Activated T-helper 2 cell treated with anti-CD3 and anti-CD28 coated beads, Interferon-gamma antibody, Interleukin-2, Interleukin-4, amounts not matched to agents 10 μg/mL and 5 μg/mL and 100 μg/mL, durations not matched to agents 14 hours and 24 hours and 36 hours (primary cell): ENCODE results near the gene EFCAB12. TPM values are rescaled to one million over a fixed set of nuclear protein-coding genes. Genes with fewer than 3 reads are reported as not detected.

Experiments used
- DNase-seq: peaks from one replicate; pipeline ENCODE4 v3.0.0; 2021; ENCODE audit warnings: low spot score
- H3K27ac Mint-ChIP-seq: one replicate; pipeline ENCODE4 v1.8.0; 2021; ENCODE audit warnings: mixed read lengths
- H3K27me3 Mint-ChIP-seq: one replicate; pipeline ENCODE4 v1.8.0; 2021; ENCODE audit warnings: low read depth, mixed read lengths
- H3K36me3 Mint-ChIP-seq: one replicate; pipeline ENCODE4 v1.8.0; 2021; ENCODE audit warnings: low read depth, mixed read lengths
- H3K4me1 Mint-ChIP-seq: one replicate; pipeline ENCODE4 v1.8.0; 2021; ENCODE audit warnings: low read depth, mixed read lengths
- H3K4me3 Mint-ChIP-seq: one replicate; pipeline ENCODE4 v1.8.0; 2021; ENCODE audit warnings: low read depth, mild to moderate bottlenecking, moderate library complexity, mixed read lengths
- H3K9me3 Mint-ChIP-seq: one replicate; pipeline ENCODE4 v1.8.0; 2021; ENCODE audit warnings: mixed read lengths
- intact Hi-C: fragments of 100-400 bp; cut with micrococcal nuclease; formaldehyde crosslinking; loops from one replicate; pipeline ENCODE4 v1.15.1; 2023
- total RNA-seq: library from RNA; stranded (reverse); gene quantifications from 2 replicates; pipeline ENCODE4 v1.2.3, GENCODE V29; 2022

EFCAB12 gene
- total RNA-seq, 1 donor from 2014 or later: 0.25 TPM

DNA sequence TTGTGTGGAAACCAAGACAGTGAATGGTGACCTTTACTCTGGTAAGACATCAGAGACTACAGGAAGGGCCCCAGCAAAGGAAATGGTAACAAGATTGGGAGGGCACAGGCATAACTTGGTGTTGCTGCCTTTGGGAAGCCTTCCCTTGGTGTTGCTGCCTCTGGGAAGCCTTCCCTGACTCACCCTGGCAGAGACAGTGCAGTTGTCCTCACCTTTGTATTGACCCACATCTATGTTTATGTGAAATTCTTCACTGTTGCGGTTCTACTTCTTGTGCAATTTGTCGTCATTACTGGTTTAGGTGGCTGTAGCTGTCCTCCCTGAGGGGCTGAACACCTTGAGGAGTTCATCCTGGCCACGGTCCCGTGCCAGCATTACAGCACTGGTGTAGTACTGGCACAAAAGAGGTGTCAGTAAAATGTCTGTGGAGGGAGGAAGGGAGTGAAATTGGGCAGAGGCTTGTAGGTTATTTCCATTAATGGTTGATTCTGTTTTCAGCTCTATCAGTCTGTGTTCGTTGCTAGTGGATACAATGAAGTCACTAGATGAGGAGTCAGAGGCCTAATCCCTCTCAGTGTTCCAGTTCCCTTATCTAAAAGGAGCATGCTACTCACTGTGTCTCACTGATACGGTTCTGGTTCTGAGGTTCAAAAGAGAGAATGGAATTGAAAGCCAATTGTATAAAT lies 33.2 kb upstream of the EFCAB12 start:
- Mint-ChIP-seq H3K4me3 (no peak overlapping the region), H3K9me3 (no peaks in the 10 kb centered on the region), H3K27ac (peak overlapping the region; percentile 74), H3K27me3 (no peaks in the 10 kb centered on the region), H3K4me1 (peaks cover 19% of the 10 kb centered on the region), H3K36me3 (peaks cover 10% of the 10 kb centered on the region)
- intact Hi-C loops: loop anchor here (2.0 kb wide), 1 partner anchor 21 kb away; the partner anchor contains the start of gene IFT122
- DNase-seq: no peak

- H3K4me3 Mint-ChIP-seq: no peak overlapping the region
- H3K9me3 Mint-ChIP-seq: no peaks in the 10 kb centered on the region
- peak overlapping the region; percentile 74 for H3K27ac Mint-ChIP-seq
- peaks cover 19% of the 10 kb centered on the region for H3K4me1 Mint-ChIP-seq
- peaks cover 10% of the 10 kb centered on the region for H3K36me3 Mint-ChIP-seq
- intact Hi-C loops: loop anchor here (2.0 kb wide), 1 partner anchor 20 kb away; the partner anchor contains the start of gene IFT122
- H3K27me3 Mint-ChIP-seq: no peaks in the 10 kb centered on the region
- DNase-seq: no peak
Measured at GRCh38 chr3:129461022-129461421, 32.6 kb upstream of the EFCAB12 start.

DNA sequence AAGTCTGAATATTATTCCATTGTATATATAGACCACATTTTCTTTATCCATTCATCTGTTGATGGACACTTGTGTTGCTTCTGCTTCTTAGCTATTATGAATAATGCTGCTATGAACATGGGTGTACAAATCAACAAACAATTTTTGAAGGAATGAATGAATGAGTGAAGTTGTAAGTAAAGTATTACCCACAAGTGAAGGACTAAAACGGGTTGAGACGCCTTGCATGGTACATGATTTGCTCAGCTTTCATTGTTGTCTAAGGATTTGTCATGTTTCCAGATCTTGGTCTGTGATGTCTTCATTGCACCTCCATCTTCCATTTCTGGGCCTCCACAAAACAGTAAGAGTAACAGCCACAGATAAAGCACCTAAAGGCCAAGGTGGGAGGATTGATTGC lies 32.1 kb upstream of the EFCAB12 start:
- intact Hi-C loops: loop anchor here (2.0 kb wide), 1 partner anchor 20 kb away; the partner anchor contains the start of gene IFT122
- Mint-ChIP-seq H3K27me3 (no peaks in the 10 kb centered on the region), H3K4me1 (peaks cover 19% of the 10 kb centered on the region), H3K4me3 (no peak overlapping the region), H3K9me3 (no peaks in the 10 kb centered on the region), H3K36me3 (peaks cover 12% of the 10 kb centered on the region), H3K27ac (peak overlapping the region; percentile 68)
- DNase-seq: no peak

GRCh38 chr3:129460155-129460554 lies 31.7 kb upstream of the EFCAB12 start:
- Mint-ChIP-seq H3K36me3 (peaks cover 12% of the 10 kb centered on the region), H3K27ac (peak overlapping the region; percentile 12), H3K27me3 (no peaks in the 10 kb centered on the region), H3K4me1 (peaks cover 19% of the 10 kb centered on the region), H3K4me3 (no peak overlapping the region), H3K9me3 (no peaks in the 10 kb centered on the region)
- no peak for DNase-seq
- intact Hi-C loops: loop anchor here (2.0 kb wide), 1 partner anchor 19 kb away; the partner anchor contains the start of gene IFT122

GRCh38 chr3:129453732-129454131 lies 25.3 kb upstream of the EFCAB12 start:
- Mint-ChIP-seq H3K4me1 (peaks cover 3% of the 10 kb centered on the region), H3K27ac (no peak overlapping the region), H3K9me3 (no peaks in the 10 kb centered on the region), H3K27me3 (no peaks in the 10 kb centered on the region), H3K4me3 (no peak overlapping the region), H3K36me3 (peaks cover 20% of the 10 kb centered on the region)
- intact Hi-C loops: no loop called here
- DNase-seq: no peak

GRCh38 chr3:129449279-129450115 lies 21.1 kb upstream of the EFCAB12 start:
- no peak overlapping the region for H3K4me3 Mint-ChIP-seq
- peaks cover 18% of the 10 kb centered on the region for H3K36me3 Mint-ChIP-seq
- peaks cover 3% of the 10 kb centered on the region for H3K4me1 Mint-ChIP-seq
- no peak for DNase-seq
- intact Hi-C loops: no loop called here
- H3K9me3 Mint-ChIP-seq: no peaks in the 10 kb centered on the region
- no peak overlapping the region for H3K27ac Mint-ChIP-seq
- H3K27me3 Mint-ChIP-seq: no peaks in the 10 kb centered on the region

DNA sequence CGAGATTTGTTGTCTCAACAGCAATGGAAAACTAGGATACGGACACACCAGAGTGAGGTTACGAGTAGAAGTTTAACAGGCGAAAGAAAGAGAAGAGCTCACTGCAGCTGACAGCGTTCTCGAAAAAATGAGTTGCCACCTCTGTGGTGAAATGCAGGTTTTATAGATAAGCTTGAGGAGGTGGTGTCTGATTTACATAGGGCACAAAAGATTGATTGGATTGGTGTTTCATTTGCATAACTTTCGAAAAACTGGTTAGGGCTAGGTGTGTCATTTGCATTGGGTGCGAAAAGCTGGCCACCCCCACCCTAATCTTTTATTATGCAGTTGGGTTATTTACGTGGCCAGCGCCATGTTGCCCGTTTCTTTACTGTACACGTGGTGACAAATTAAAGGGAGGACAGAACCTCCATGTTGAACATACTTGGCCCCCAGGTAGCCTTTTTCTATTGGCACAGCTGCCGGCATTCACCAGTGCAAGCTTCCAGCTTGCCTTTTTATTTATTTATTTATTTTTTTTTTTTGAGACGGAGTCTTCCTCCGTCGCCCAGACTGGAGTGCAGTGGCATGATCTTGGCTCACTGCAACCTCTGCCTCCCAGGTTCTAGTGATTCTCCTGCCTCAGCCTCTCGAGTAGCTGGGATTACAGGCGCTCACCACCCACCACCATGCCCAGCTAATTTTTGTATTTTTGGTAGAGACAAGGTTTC lies 19.9 kb upstream of the EFCAB12 start:
- H3K4me3 Mint-ChIP-seq: no peak overlapping the region
- DNase-seq: no peak
- peaks cover 10% of the 10 kb centered on the region for H3K4me1 Mint-ChIP-seq
- H3K9me3 Mint-ChIP-seq: no peaks in the 10 kb centered on the region
- H3K27me3 Mint-ChIP-seq: no peaks in the 10 kb centered on the region
- intact Hi-C loops: no loop called here
- peaks cover 15% of the 10 kb centered on the region for H3K36me3 Mint-ChIP-seq
- no peak overlapping the region for H3K27ac Mint-ChIP-seq

- Mint-ChIP-seq H3K27me3 (no peaks in the 10 kb centered on the region), H3K4me1 (peaks cover 23% of the 10 kb centered on the region), H3K4me3 (no peak overlapping the region), H3K27ac (no peak overlapping the region), H3K36me3 (peaks cover 6% of the 10 kb centered on the region), H3K9me3 (no peaks in the 10 kb centered on the region)
- no peak for DNase-seq
- intact Hi-C loops: no loop called here
Measured at GRCh38 chr3:129446926-129447325, 18.5 kb upstream of the EFCAB12 start.

- no peak overlapping the region for H3K27ac Mint-ChIP-seq
- peaks cover 31% of the 10 kb centered on the region for H3K4me1 Mint-ChIP-seq
- H3K4me3 Mint-ChIP-seq: no peak overlapping the region
- no peak for DNase-seq
- peaks cover 4% of the 10 kb centered on the region for H3K36me3 Mint-ChIP-seq
- intact Hi-C loops: no loop called here
- H3K9me3 Mint-ChIP-seq: no peaks in the 10 kb centered on the region
- H3K27me3 Mint-ChIP-seq: no peaks in the 10 kb centered on the region
Measured at GRCh38 chr3:129445471-129445870, 17.0 kb upstream of the EFCAB12 start.

- DNase-seq: no peak
- Mint-ChIP-seq H3K36me3 (peaks cover 14% of the 10 kb centered on the region), H3K4me3 (no peak overlapping the region), H3K4me1 (peaks cover 35% of the 10 kb centered on the region), H3K9me3 (no peaks in the 10 kb centered on the region), H3K27me3 (no peaks in the 10 kb centered on the region), H3K27ac (peak overlapping the region; percentile 9)
- intact Hi-C loops: loop anchor here (5.0 kb wide), 2 partner anchors 261 to 321 kb away; partner anchors contain the start of genes CNBP and RAB43
Measured at GRCh38 chr3:129442947-129443346, 14.5 kb upstream of the EFCAB12 start.

- H3K27ac Mint-ChIP-seq: no peak overlapping the region
Measured at GRCh38 chr3:129442486-129442885, 14.1 kb upstream of the EFCAB12 start.

GRCh38 chr3:129441782-129442181 lies 13.3 kb upstream of the EFCAB12 start:
- Mint-ChIP-seq H3K27me3 (no peaks in the 10 kb centered on the region), H3K9me3 (no peaks in the 10 kb centered on the region), H3K4me3 (peak overlapping the region; percentile 92), H3K36me3 (peaks cover 24% of the 10 kb centered on the region), H3K27ac (peak overlapping the region; percentile 99), H3K4me1 (peaks cover 43% of the 10 kb centered on the region)
- DNase-seq: no peak
- intact Hi-C loops: loop anchor here (2.0 to 5.0 kb wide), 4 partner anchors 19 to 319 kb away; partner anchors contain the start of genes CNBP, HMCES and RAB43

More at GRCh38 chr3:129442486-129442885, 14.1 kb upstream of the EFCAB12 start:
- peaks cover 19% of the 10 kb centered on the region for H3K36me3 Mint-ChIP-seq
- peaks cover 40% of the 10 kb centered on the region for H3K4me1 Mint-ChIP-seq
- no peak for DNase-seq
- H3K4me3 Mint-ChIP-seq: peak overlapping the region; percentile 22
- no peaks in the 10 kb centered on the region for H3K9me3 Mint-ChIP-seq
- no peaks in the 10 kb centered on the region for H3K27me3 Mint-ChIP-seq
- intact Hi-C loops: loop anchor here (5.0 kb wide), 2 partner anchors 260 to 320 kb away; partner anchors contain the start of genes CNBP and RAB43
